Measurements from ENCODE around the gene UMAD1.

Gene UMAD1

DNA sequence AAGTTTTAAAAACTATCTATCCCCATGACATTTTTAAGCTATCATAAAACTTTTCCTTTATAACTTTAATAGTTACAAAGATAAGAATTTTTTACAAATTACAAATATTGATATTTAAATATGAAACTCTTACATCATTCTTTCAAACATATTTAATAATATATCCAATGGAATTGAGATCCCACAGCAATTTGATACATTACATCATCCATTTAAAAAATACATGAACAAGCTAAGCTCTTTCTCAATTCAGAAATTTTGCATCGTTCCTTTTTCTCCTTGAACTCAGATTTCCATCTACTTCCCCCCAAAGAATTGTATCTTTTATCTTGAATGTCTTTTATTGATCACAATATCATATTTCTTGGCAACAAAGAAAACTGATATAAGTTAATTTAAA, 209.6 kb downstream of the UMAD1 start:
- DNase-seq = no peak

- no peak for DNase-seq
These were observed 210.8 kb downstream of the UMAD1 start for GRCh38 chr7:7851381-7851780.

DNA sequence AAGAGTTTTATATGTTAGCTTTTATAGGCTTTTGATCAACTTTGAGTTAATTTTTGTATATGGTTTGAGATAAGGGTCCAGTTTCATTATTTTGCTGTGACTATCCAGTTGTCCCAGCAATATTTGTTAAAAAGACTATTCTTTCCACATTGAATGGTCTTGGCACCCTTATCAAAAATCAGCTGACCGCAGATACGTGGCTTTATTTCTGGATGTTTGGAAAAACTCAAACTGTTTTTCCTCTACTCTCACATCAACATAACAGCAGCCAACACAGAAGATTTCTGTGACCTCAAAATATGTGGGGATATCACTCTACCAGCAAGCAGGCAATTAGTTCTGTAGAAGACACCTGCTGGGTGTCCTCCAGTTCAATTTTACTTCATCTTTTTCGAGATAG, 211.4 kb downstream of the UMAD1 start:
- DNase-seq = no peak

GRCh38 chr7:7857143-7857583, 216.6 kb downstream of the UMAD1 start:
- no peak for DNase-seq

- DNase-seq = no peak
These were observed 218.0 kb downstream of the UMAD1 start for GRCh38 chr7:7858559-7858958.

DNA sequence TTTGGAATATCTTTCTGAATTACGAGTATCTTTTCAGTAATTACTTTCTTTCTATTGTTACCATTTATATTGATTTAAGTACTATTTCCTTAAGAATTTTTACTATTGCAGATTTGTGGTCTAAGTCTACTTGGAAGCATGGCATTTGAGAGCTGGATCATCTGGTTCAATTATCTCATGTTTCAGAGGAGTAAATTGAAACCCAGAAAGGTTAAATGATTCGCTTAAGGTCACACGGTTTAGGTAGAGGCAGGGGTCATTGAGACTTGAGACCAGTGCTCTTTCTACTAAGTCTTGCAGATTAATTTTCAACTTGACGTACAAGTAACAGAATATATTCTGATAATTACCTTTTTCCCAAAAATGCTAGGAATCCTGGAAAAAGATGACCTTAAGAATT, 218.9 kb downstream of the UMAD1 start:
- no peak for DNase-seq

DNA sequence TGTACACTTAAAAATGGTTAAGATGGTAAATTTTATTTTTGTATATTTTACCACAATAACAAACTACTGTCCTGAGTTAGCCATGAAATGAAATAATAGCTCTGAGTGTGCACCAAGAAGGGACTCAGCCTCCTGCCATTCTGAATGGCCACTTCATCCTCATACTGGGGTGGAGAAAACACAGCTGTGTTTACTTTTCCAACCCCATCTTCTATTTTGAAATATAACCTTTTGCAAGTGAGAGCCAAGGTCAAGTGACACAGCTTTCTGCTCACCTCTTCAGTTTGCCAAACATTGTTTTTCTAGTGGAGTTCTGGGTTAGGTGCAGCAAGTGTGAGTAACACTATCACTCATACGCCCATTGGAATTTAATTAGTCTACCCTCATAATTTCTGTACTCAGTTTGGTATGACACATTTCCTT, 220.7 kb downstream of the UMAD1 start:
- no peak for DNase-seq

DNA sequence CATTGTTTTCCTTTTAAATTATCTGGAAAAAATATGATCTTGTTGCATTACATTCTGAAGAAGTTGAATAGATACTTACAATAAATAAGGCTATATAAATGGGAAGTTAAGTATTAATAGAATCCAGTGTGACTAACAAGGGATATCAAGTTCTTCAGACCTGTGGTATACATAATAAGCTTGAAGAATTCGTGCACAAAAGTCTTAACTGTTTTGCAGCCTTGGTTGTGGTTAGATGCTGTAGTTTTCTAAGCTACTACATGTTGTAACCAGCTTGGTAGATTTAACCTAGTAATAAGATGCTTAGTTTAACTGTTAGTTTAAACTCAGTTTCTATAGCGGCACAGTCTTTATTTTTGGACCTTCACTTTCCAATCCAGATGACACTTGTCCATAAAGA, 221.8 kb downstream of the UMAD1 start:
- DNase-seq = no peak

- no peak for DNase-seq
These were observed 227.5 kb downstream of the UMAD1 start for GRCh38 chr7:7867846-7868571.

GRCh38 chr7:7868572-7868899, 228.0 kb downstream of the UMAD1 start:
- no peak for DNase-seq

DNA sequence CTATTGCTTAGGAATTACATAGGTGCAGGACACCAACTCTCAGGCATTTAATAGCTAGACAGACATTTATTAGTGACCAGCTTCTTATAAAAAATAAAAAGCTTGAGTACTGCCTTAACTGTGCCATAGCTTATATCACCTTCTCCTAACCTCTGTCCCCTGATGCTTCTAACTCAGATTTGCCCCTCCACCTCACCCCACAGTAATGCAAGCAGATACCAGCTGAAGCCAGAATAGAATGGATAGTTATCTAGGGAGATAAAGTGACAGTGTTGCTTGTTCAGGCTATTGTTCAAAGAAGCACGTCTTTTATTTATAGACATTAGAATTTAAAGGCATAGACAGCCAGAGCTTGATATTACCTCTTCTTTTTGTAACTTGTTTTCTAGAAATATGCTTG, 228.5 kb downstream of the UMAD1 start:
- no peak for DNase-seq

DNA sequence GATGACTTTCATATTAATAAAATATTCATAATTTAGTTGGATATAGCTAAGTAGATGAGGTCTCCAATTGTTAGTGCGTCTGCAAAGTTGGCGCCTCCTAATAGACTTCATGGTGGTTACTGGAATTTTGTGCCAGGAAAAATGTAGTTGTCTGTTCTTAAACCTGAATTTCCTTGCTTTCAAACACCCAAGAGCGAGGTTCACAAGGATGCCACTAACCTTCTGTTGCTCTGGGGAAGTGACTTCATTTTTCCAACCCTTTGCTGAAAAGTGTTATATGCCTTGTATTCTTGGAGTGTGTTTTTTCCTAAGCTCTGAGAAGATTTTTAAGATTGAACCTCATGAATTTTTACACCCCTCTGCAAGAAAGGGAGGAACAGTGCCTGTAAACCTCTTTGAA, 229.1 kb downstream of the UMAD1 start:
- DNase-seq = no peak

GRCh38 chr7:7870555-7870954, 230.0 kb downstream of the UMAD1 start:
- no peak for DNase-seq

- DNase-seq = no peak
These were observed 235.9 kb downstream of the UMAD1 start for GRCh38 chr7:7876419-7876818.

DNA sequence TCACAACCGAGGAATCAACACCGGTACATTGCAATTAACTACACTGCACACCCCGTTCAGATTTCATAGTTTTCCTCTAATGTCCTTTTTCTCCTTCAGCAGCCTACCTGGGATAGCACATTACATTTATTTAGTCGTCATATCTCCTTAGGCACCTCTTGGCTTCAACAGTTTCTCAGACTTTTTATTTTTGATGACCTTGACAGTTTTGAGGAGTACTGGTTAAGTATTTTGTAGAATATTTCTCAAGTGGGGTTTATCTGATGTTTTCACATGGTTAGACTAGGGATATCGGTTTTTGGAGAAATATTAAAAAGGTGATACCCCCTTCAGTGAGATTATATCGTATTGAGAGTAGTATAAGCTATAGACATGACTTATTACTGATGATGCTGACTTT, 241.0 kb downstream of the UMAD1 start:
- DNase-seq = no peak

- no peak for DNase-seq
These were observed 242.3 kb downstream of the UMAD1 start for GRCh38 chr7:7882888-7883287.

- no peak for DNase-seq
These were observed 242.8 kb downstream of the UMAD1 start for GRCh38 chr7:7883394-7883793.

DNA sequence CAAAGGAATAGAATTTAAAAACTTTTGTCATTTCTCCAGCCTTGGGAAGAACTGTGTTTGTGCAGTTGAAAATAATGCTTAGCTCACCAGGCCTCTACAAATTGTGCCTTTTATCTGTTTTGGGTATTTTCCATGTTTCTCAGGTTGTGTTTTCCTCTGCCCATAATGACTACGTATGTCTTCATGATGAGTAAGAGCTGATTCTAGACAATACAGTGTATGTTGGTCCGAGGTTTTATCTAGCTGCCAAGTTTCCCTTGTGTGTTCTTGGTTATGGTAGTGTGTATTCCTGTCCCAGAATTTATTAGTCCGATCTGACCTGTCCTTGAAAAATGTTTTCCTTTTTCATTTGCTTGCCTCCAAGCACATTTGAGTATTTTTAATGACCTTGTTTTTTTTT, 244.3 kb downstream of the UMAD1 start:
- no peak for DNase-seq

DNA sequence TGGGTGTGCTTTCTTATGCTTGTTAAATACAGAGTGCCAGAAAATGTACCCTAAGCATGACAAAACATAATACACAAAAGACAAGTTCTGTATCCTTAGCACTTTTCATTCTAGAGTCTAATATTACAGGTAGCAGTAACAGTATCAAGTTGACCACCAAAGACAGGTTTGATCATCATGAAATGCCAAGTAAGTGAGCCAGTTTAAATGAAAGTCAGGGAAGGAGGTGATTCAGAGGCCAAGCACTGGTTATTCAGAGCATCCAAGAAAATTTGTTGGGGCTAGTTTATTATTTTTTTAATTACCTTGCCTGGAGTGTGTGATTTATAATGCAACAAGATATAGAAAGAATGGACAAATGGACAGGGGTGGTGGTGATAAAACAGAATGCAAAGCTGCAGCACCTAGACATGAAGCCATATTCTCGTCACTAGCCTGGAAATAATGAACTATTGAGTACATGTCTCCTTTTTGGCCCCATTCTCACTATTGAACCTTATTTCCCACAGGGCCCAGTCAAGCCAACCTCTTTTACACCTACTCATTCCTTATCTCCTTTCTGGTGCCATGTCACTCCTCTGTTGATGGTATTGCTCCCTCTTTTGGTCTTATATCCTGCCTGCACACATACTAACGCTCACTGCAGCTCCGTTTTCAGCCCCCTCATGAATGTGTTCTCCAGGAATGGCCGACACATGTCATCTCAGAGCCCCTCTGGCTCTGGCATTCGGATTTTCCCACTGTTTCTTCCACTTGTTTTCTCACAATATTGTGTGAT, 249.4 kb downstream of the UMAD1 start:
- DNase-seq = no peak

- DNase-seq = no peak
These were observed 254.6 kb downstream of the UMAD1 start for GRCh38 chr7:7895004-7895650.

DNA sequence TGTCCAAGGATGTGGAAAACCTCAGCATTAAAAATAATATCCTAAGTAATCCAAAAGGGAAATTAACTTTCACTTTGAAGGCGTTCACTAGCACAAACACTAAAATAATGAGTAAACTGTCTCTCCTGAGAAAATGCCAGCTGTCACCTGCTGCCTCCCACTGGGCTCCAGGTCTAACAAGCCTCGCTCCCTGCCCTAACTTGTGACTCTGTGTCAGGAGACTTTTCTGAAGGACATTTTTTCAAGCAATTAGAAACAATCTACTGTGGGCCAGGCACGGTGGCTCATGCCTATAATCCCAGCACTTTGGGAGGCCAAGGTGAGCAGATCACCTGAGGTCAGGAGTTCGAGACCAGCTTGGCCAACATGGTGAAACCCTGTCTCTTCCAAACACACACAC, 255.2 kb downstream of the UMAD1 start:
- DNase-seq = peak; percentile 47

- no peak for DNase-seq
These were observed 257.0 kb downstream of the UMAD1 start for GRCh38 chr7:7897509-7897908.

DNA sequence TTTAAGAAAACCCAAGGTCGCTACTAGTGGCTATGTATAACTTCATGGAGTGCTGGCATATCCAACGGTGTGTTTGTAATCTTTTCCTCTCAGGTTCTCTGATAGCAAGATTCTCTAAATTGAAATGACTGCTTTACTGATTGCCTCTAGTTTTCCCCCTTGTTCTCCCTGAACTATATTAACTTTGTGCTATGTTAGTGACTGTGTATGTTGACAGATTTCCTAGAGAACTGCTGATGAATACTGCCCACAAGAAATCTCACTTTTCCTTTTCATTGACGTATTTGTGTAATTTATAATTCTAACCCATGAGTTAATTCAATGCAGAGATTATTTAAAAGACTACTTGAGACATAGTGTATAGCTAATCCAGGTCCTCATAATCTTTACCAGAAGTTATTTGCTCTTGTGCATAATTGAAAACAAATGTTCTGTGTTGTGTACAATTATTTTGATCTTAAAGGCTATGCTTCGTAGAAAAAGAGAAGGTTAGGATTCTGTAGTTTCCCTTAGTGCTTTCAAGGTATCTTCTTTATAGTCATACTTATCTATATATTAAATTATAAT, 257.5 kb downstream of the UMAD1 start:
- DNase-seq = no peak

DNA sequence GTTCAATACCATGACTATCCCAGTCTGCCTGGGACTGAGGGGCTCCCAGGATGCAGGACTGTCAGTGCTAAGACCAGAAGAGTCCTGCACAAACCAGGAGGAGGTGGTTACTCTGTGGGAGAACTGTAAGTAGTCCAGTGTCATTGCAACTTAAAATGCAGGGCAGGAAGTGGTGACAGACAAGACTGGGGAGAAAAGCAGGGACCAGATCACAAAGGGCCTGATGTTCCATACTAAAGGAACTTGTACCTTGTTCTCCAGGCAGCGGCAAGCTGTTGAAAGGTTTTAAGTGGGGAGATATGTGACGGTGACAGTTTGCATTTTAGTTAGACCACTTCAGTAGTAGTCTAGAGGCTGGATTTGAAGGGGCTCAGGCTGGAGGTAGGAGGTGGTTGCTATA, 262.3 kb downstream of the UMAD1 start:
- no peak for DNase-seq
